Peyer's patch (tissue), 4 donors: ENCODE results near the gene WWOX.

Source experiments
- POLR2A ChIP-seq, 2 donors: fragments of 450-650 bp; IDR thresholded peaks; one replicate each; pipeline ENCODE4 v1.5.1; 2017; ENCODE audit warnings: antibody characterized with exemption in 2 of 2, mild to moderate bottlenecking in 2 of 2, moderate library complexity in 2 of 2
- TF ChIP-seq, protein P1 (sequence below), 6 experiments: fragments of 450-650 bp in 4 of 6; fragments of 200-600 bp in 2 of 6; sonication (generic) in 1 of 6; IDR thresholded peaks; one replicate each; pipeline ENCODE4 v1.5.1; 2017 to 2019; ENCODE audit warnings: antibody characterized with exemption in 6 of 6, mild to moderate bottlenecking in 3 of 6, moderate library complexity in 1 of 6

DNA sequence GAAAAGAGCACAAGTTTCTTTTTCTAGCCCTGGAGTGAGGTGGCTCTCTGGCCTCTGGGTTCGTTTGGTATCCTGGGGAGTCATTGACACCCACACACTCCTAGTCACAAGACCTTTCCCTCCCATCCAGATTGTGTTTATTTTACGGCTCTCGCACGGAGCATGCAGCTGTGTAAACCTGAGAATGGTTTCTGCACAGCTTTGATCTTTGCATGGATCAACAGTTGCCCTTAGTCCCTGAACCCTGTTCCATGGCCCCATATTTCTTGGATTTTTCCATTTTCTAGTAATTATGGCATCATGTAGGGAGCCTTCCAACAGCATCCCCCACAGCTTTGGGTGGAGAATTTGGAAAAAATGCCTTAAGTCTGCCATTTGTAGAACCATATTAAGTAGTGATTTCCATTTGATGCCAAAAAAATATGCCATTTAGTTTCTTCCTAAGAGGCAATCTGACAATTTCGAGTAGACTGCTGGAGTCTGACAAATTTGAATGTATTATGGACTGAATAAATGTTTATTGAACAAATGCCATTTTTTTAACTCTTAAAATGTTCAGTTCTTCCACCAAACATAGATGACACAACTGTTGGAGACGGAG lies 197.7 kb downstream of the WWOX start:
- TF ChIP-seq, protein P1, sequence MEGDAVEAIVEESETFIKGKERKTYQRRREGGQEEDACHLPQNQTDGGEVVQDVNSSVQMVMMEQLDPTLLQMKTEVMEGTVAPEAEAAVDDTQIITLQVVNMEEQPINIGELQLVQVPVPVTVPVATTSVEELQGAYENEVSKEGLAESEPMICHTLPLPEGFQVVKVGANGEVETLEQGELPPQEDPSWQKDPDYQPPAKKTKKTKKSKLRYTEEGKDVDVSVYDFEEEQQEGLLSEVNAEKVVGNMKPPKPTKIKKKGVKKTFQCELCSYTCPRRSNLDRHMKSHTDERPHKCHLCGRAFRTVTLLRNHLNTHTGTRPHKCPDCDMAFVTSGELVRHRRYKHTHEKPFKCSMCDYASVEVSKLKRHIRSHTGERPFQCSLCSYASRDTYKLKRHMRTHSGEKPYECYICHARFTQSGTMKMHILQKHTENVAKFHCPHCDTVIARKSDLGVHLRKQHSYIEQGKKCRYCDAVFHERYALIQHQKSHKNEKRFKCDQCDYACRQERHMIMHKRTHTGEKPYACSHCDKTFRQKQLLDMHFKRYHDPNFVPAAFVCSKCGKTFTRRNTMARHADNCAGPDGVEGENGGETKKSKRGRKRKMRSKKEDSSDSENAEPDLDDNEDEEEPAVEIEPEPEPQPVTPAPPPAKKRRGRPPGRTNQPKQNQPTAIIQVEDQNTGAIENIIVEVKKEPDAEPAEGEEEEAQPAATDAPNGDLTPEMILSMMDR (IDR thresholded peaks at IDR 0.05), result no peak
- no peak for TF ChIP-seq POLR2A (IDR thresholded peaks at IDR 0.05)
